GM19193 (cell line): ENCODE measurements around the gene FHL1.

ENCODE experiments used
- POLR2A ChIP-seq: IDR thresholded peaks from 4 replicates; pipeline ENCODE4 v1.6.1; 2011; ENCODE audit not compliant: insufficient read depth, insufficient read length; ENCODE audit errors: extremely low read depth

FHL1 gene

GRCh38 chrX:136168929-136169735 lies 21.8 kb downstream of the FHL1 start:
- no peak for TF ChIP-seq POLR2A

GRCh38 chrX:136170139-136170800 lies 22.9 kb downstream of the FHL1 start:
- no peak for TF ChIP-seq POLR2A

GRCh38 chrX:136171420-136171819 lies 24.1 kb downstream of the FHL1 start:
- no peak for TF ChIP-seq POLR2A

- no peak for TF ChIP-seq POLR2A
Observed at GRCh38 chrX:136176399-136176825, 29.1 kb downstream of the FHL1 start.

GRCh38 chrX:136179133-136179532 lies 31.8 kb downstream of the FHL1 start:
- TF ChIP-seq POLR2A: no peak

- TF ChIP-seq POLR2A: no peak
Observed at GRCh38 chrX:136182414-136182813, 35.1 kb downstream of the FHL1 start.

- no peak for TF ChIP-seq POLR2A
Observed at GRCh38 chrX:136183172-136183571, 35.8 kb downstream of the FHL1 start.

- TF ChIP-seq POLR2A: no peak
Observed at GRCh38 chrX:136183917-136184316, 36.6 kb downstream of the FHL1 start.

- no peak for TF ChIP-seq POLR2A
Observed at GRCh38 chrX:136185401-136186022, 38.2 kb downstream of the FHL1 start.

- TF ChIP-seq POLR2A: no peak
Observed at GRCh38 chrX:136186023-136186413, 38.7 kb downstream of the FHL1 start.

GRCh38 chrX:136189222-136189621 lies 41.9 kb downstream of the FHL1 start:
- TF ChIP-seq POLR2A: no peak

- TF ChIP-seq POLR2A: no peak
Observed at GRCh38 chrX:136190038-136190713, 42.8 kb downstream of the FHL1 start.

- TF ChIP-seq POLR2A: no peak
Observed at GRCh38 chrX:136191171-136191570, 43.8 kb downstream of the FHL1 start.

- no peak for TF ChIP-seq POLR2A
Observed at GRCh38 chrX:136192135-136192534, 44.8 kb downstream of the FHL1 start.

GRCh38 chrX:136192839-136193414 lies 45.6 kb downstream of the FHL1 start:
- TF ChIP-seq POLR2A: no peak
